HepG2 (cell line): ENCODE measurements around the gene CA7. TPM values are rescaled to one million over a fixed set of nuclear protein-coding genes. Genes with fewer than 3 reads are reported as not detected.

Experiments
- ATAC-seq: fragments of 200-7000 bp; cut with Tn5 transposase; 3 replicates; pipeline ENCODE4 v1.9.1; 2020; ENCODE audit warnings: mild to moderate bottlenecking, moderate library complexity
- BruUV-seq: library from RNA; stranded (reverse); fragments of 400-500 nt; replicated peaks from 2 replicates; lab custom pipeline; 2021; lab: Mats Ljungman, UMichigan
- CTCF ChIA-PET: fragments of 300-600 bp; formaldehyde crosslinking; extraction: SDS; loops from one replicate; lab custom pipeline; 2021; ENCODE audit warnings: low total read pairs, inconsistent platforms, low intra/inter-chr PET ratio; lab: Yijun Ruan, JAX
- POLR2A ChIA-PET: fragments of 350-600 bp; sonication (Branson Sonifier 250); formaldehyde crosslinking; loops from one replicate; lab custom pipeline; 2020; ENCODE audit warnings: antibody characterized with exemption, inconsistent platforms; lab: Yijun Ruan, JAX
- DNase-seq: peaks from one replicate; pipeline ENCODE4 v3.0.0-alpha.2; 2015; ENCODE audit warnings: low spot score
- FAIRE-seq: peaks from 3 replicates; lab custom pipeline; 2011; peaks lifted over from hg19 to GRCh38; lab: Jason Lieb, UNC
- H2AFZ ChIP-seq: one replicate; pipeline ENCODE4 v1.6.1; 2011; ENCODE audit warnings: low read length, inconsistent platforms
- H3K27ac ChIP-seq: fragments of 300-600 bp; 3 replicates; pipeline ENCODE4 v1.8.0; 2011; ENCODE audit warnings: mixed run types, mild to moderate bottlenecking, mixed read lengths, low read length, inconsistent platforms; ENCODE audit not compliant: insufficient read depth; ENCODE audit errors: extremely low read length
- H3K27me3 ChIP-seq, 2 experiments: fragments of 200-600 bp in 1 of 2; 2 replicates in 1 of 2; 3 replicates in 1 of 2; pipeline versions ENCODE4 v1.6.0 to v1.8.0; 2011; ENCODE audit warnings: low read length in 2 of 2, mild to moderate bottlenecking in 2 of 2, moderate library complexity in 2 of 2, inconsistent platforms in 1 of 2; ENCODE audit not compliant: insufficient read depth in 2 of 2, control insufficient read depth in 1 of 2
- H3K36me3 ChIP-seq, 2 experiments: fragments of 200-600 bp in 1 of 2; replicated peaks in 1 of 2; 2 replicates in 1 of 2; 3 replicates in 1 of 2; pipeline versions ENCODE4 v1.5.1 to v1.8.0; 2011; ENCODE audit warnings: low read length in 2 of 2, inconsistent platforms in 1 of 2; ENCODE audit not compliant: insufficient read depth in 2 of 2, control insufficient read depth in 1 of 2
- H3K4me1 ChIP-seq: 2 replicates; pipeline ENCODE4 v1.5.1; 2012; ENCODE audit warnings: low read length, inconsistent platforms; ENCODE audit not compliant: insufficient read depth
- H3K4me2 ChIP-seq: 2 replicates; pipeline ENCODE4 v1.6.0; 2011; ENCODE audit warnings: low read depth, low read length, inconsistent platforms
- H3K4me3 ChIP-seq, 3 experiments: fragments of 200-600 bp in 1 of 3; sonication (generic), shearing (Covaris generic) in 1 of 3; replicated peaks in 1 of 3; 2 replicates each; pipeline ENCODE4 v1.5.1; 2011 to 2016; ENCODE audit warnings: low read length in 3 of 3, inconsistent platforms in 2 of 3, low read depth in 2 of 3, mild to moderate bottlenecking in 2 of 3, control low read depth in 1 of 3, mixed read lengths in 1 of 3; ENCODE audit not compliant: insufficient read depth in 1 of 3
- H3K79me2 ChIP-seq: one replicate; pipeline ENCODE4 v1.6.1; 2011; ENCODE audit warnings: low read length, inconsistent platforms; ENCODE audit not compliant: insufficient read depth
- H3K9ac ChIP-seq: 2 replicates; pipeline ENCODE4 v1.6.0; 2011; ENCODE audit warnings: mild to moderate bottlenecking, low read depth, low read length, inconsistent platforms; ENCODE audit not compliant: insufficient read depth
- H3K9me3 ChIP-seq: 2 replicates; pipeline ENCODE4 v1.5.1; 2012; ENCODE audit warnings: mild to moderate bottlenecking, low read length
- H4K20me1 ChIP-seq: 2 replicates; pipeline ENCODE4 v1.6.0; 2011; ENCODE audit warnings: inconsistent platforms, mild to moderate bottlenecking, low read length, moderate library complexity; ENCODE audit not compliant: insufficient read depth
- BHLHE40 ChIP-seq: IDR thresholded peaks from 2 replicates; pipeline ENCODE4 v1.6.1; 2011; ENCODE audit warnings: low read length, improper control_type of control experiment
- MAFF ChIP-seq: IDR thresholded peaks from 2 replicates; pipeline ENCODE4 v1.6.1; 2011; ENCODE audit warnings: low read depth, low read length, improper control_type of control experiment
- MAFK ChIP-seq, 2 experiments: IDR thresholded peaks in 1 of 2; conservative IDR thresholded peaks in 1 of 2; 2 replicates each; pipeline ENCODE4 v1.6.1; 2011; ENCODE audit warnings: improper control_type of control experiment in 2 of 2, low read length in 2 of 2
- MEIS1 ChIP-seq: sonication (generic); formaldehyde crosslinking; IDR thresholded peaks from 2 replicates; pipeline ENCODE4 v1.9.0; 2021; ENCODE audit warnings: mild to moderate bottlenecking, missing genetic modification reagents, moderate library complexity, borderline replicate concordance
- NCOR1 ChIP-seq: fragments of 200-600 bp; sonication (generic); IDR thresholded peaks from 2 replicates; pipeline ENCODE4 v1.7.0; 2017; ENCODE audit warnings: antibody characterized with exemption, low read length, borderline replicate concordance
- PAWR ChIP-seq: sonication (generic); formaldehyde crosslinking; IDR thresholded peaks from 2 replicates; pipeline ENCODE4 v1.4.0; 2020; ENCODE audit warnings: missing genetic modification reagents, mild to moderate bottlenecking, borderline replicate concordance
- PAXIP1 ChIP-seq: sonication (generic); formaldehyde crosslinking; conservative IDR thresholded peaks from 2 replicates; pipeline ENCODE4 v1.4.0; 2020; ENCODE audit warnings: mild to moderate bottlenecking, missing genetic modification reagents, moderate library complexity
- SIX1 ChIP-seq: sonication (generic); formaldehyde crosslinking; IDR thresholded peaks from 2 replicates; pipeline ENCODE4 v1.4.0; 2020; ENCODE audit warnings: missing genetic modification reagents, borderline replicate concordance
- SMC3 ChIP-seq: IDR thresholded peaks from 2 replicates; pipeline ENCODE4 v1.6.1; 2011; ENCODE audit warnings: low read length, improper control_type of control experiment
- ZBTB3 ChIP-seq: sonication (generic); formaldehyde crosslinking; IDR thresholded peaks from 2 replicates; pipeline ENCODE4 v1.4.0; 2020; ENCODE audit warnings: low read depth, mild to moderate bottlenecking, moderate library complexity, missing genetic modification reagents, borderline replicate concordance
- ZBTB42 ChIP-seq: sonication (generic); formaldehyde crosslinking; IDR thresholded peaks from 2 replicates; pipeline ENCODE4 v1.5.0; 2020; ENCODE audit warnings: mild to moderate bottlenecking, missing genetic modification reagents
- ZC3H13 ChIP-seq: sonication (generic); formaldehyde crosslinking; IDR thresholded peaks from 2 replicates; pipeline ENCODE4 v1.8.1; 2023; ENCODE audit warnings: mild to moderate bottlenecking, missing genetic modification reagents, moderate library complexity
- ZNF510 ChIP-seq: sonication (generic); formaldehyde crosslinking; IDR thresholded peaks from 2 replicates; pipeline ENCODE4 v1.4.0; 2020; ENCODE audit warnings: low read depth, mild to moderate bottlenecking, missing genetic modification reagents
- ZNF652 ChIP-seq: IDR thresholded peaks from 2 replicates; pipeline ENCODE4 v1.6.1; 2016; ENCODE audit warnings: low read depth, borderline replicate concordance
- ZNF678 ChIP-seq: sonication (generic); formaldehyde crosslinking; IDR thresholded peaks from 2 replicates; pipeline ENCODE4 v1.4.0; 2020; ENCODE audit warnings: mild to moderate bottlenecking, missing genetic modification reagents
- ZSCAN29 ChIP-seq: sonication (generic); formaldehyde crosslinking; conservative IDR thresholded peaks from 2 replicates; pipeline ENCODE4 v1.4.0; 2020; ENCODE audit warnings: mild to moderate bottlenecking, missing genetic modification reagents
- WGBS: methylation state at CpG from one replicate; pipeline ENCODE4 v1.1.6; 2017; ENCODE audit warnings: low lambda C conversion rate; 5-methylcytosine and 5-hydroxymethylcytosine counted together
- in situ Hi-C: cut with HindIII; loops from 2 replicates; pipeline ENCODE4 v1.10.0; 2017; ENCODE audit warnings: low pct_unique_long_range_greater_than_20kb; ENCODE audit not compliant: extremely low pct_ligation_motif_present
- intact Hi-C: fragments of 100-400 bp; cut with micrococcal nuclease; formaldehyde crosslinking; loops from one replicate; pipeline ENCODE4 v1.10.0; 2022; ENCODE audit not compliant: unreplicated experiment
- polyA plus RNA-seq, 8 experiments: library from polyadenylated mRNA; depleted of rRNA in 3 of 8; stranded (reverse) in 7 of 8; unstranded in 1 of 8; fragments of >200 nt; fragmentation: Illumina TruSeq in 4 of 8; extraction: Trizol in 4 of 8; gene quantifications; 2 replicates each; pipeline versions ENCODE4 v1.2.1 to v1.2.3, GENCODE V29; 2011 to 2016; ENCODE audit warnings: low read depth in 4 of 8, missing spikeins in 1 of 8, mixed read lengths in 1 of 8; ENCODE audit not compliant: insufficient read depth in 1 of 8
- total RNA-seq, 5 experiments: library from RNA; depleted of rRNA; stranded (reverse); fragments of >200 nt; fragmentation: Illumina TruSeq; extraction: Trizol; gene quantifications; 2 replicates each; pipeline ENCODE4 v1.2.3, GENCODE V29; 2016; ENCODE audit warnings: low read depth in 1 of 5

Gene CA7
- total and polyA plus RNA-seq, 2 of the 13 experiments (the other 11 are each of a cell fraction or from before 2014, with no cell fraction given), result not detected

DNA sequence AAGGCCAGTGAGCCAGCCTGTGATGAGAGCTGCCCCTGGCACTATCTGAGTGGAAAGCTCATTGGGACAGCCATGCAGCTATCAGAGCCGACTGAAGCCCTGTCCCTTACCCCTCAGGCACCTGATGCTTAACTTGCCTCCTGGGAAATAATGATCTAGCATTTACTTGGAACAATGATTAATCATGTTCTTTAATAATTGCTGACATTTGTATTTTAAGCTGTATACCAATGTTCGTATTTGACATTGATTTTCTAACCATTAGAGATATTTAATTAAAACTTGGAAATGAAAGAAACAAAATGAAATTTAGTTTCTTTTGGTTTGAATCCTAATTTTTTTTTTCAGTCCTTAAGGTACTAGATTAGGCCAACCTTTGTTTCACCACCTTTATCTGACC is 46.6 kb downstream of the CA7 start:
- 91% methylated on average over 2 of the region's 2 CpGs for WGBS
- no peaks in the 10 kb centered on the region for H3K9me3 ChIP-seq
- H3K4me2 ChIP-seq, result no peak overlapping the region
- DNase-seq (no peak), FAIRE-seq (no peak), ATAC-seq (no peak)
- peaks cover 0 to 2% of the 10 kb centered on the region in 2 experiments; a peak in 1 of 5 replicates for H3K27me3 ChIP-seq
- intact Hi-C loops (loop anchor here (10.0 kb wide), 1 partner anchor 264 kb away; the partner anchor contains the start of genes B3GNT9, FBXL8 and TRADD), in situ Hi-C loops (no loop called here)
- no TSS peak for BruUV-seq
- TF ChIP-seq BHLHE40 (no peak), ZNF510 (CRISPR knock-in tag) (0 out of 2 replicates have a peak, but pooled peaks have one; percentile 51), MAFK (conservative IDR thresholded peaks at IDR 0.05 in 1 of 2, IDR thresholded peaks at IDR 0.05 in 1 of 2; ENCODE audit: low read length in 2 of 2) (peak; percentile 85 to 90), ZC3H13 (CRISPR knock-in tag) (no peak), MAFF (peak; percentile 88), ZBTB42 (CRISPR knock-in tag) (no peak), MEIS1 (CRISPR knock-in tag) (no peak)
- no peaks in the 10 kb centered on the region for H3K79me2 ChIP-seq
- POLR2A ChIA-PET, result interaction anchor here (0.7 to 4.0 kb wide), 3 partner anchors 9 to 71 kb away, joined by 3 to 15 read pairs (median 3); partner anchors contain the start of genes CES3 and PDP2
- H3K4me3 ChIP-seq, result no peak overlapping the region
- no peaks in the 10 kb centered on the region for H4K20me1 ChIP-seq
- CTCF ChIA-PET, result no interaction called here
- H3K27ac ChIP-seq, result peak overlapping the region; percentile 19
- H3K36me3 ChIP-seq, result peaks cover 6 to 16% of the 10 kb centered on the region in 2 experiments
- no peak overlapping the region for H3K9ac ChIP-seq
- peaks cover 27% of the 10 kb centered on the region for H3K4me1 ChIP-seq
- no peak overlapping the region for H2AFZ ChIP-seq

DNA sequence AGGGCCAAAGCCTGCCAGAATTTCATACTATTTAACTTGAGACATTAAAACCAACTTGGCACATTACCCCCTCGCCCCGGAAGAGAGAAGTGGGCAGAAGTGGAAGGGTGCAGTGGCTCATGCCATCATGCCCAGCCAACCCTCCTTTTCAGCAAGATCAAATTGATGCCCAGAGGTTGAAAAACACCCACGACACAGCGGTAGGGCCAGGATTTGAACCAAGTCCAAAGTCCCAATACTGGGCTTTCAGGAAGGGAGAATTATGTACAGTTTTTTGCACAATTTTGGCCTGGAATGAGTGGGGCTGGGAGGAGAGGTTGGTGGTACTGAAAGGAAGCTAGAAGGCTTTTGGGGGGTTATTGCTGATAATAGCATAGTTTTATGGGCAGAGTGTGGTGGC is 47.1 kb downstream of the CA7 start:
- CTCF ChIA-PET, result no interaction called here
- no peak for DNase-seq
- no peak for FAIRE-seq
- Histone ChIP-seq H3K27ac (peak overlapping the region; percentile 19), H2AFZ (no peak overlapping the region), H3K79me2 (no peaks in the 10 kb centered on the region), H4K20me1 (no peaks in the 10 kb centered on the region), H3K9ac (no peak overlapping the region), H3K36me3 (peaks cover 5 to 11% of the 10 kb centered on the region in 2 experiments; a peak in 4 of 5 replicates), H3K4me1 (peaks cover 33% of the 10 kb centered on the region), H3K4me3 (no peak overlapping the region), H3K4me2 (no peak overlapping the region), H3K9me3 (no peaks in the 10 kb centered on the region), H3K27me3 (peaks cover 0 to 2% of the 10 kb centered on the region in 2 experiments; a peak in 1 of 5 replicates)
- no peak for ATAC-seq
- intact Hi-C loops, result loop anchor here (10.0 kb wide), 1 partner anchor 263 kb away; the partner anchor contains the start of genes B3GNT9, FBXL8 and TRADD
- POLR2A ChIA-PET, result interaction anchor here (0.9 to 4.0 kb wide), 3 partner anchors 11 to 70 kb away, joined by 3 to 15 read pairs (median 4); partner anchors contain the start of genes CES3 and PDP2
- in situ Hi-C loops, result no loop called here
- BruUV-seq, result no TSS peak
- WGBS, result 72% methylated on average over 4 of the region's 4 CpGs
- no peak for TF ChIP-seq SIX1 (CRISPR knock-in tag)
- no peak for TF ChIP-seq SMC3
- no peak for TF ChIP-seq ZSCAN29
- TF ChIP-seq ZNF652 (CRISPR knock-in tag), result no peak
- no peak for TF ChIP-seq ZNF678 (CRISPR knock-in tag)
- TF ChIP-seq PAXIP1, result 0 out of 2 replicates have a peak, but pooled peaks have one; percentile 15
- no peak for TF ChIP-seq ZBTB3 (CRISPR knock-in tag)
- no peak for TF ChIP-seq PAWR (CRISPR knock-in tag)
- peak; percentile 20; the same call in 1 of the 2 replicates for TF ChIP-seq NCOR1
